ENCODE measurements around the gene BZW2.

Gene BZW2

GRCh38 chr7:16708511-16708910 lies 62.5 kb downstream of the BZW2 start:
- peaks cover 39% of the 10 kb centered on the region for H3K36me3 Mint-ChIP-seq
- H3K4me1 Mint-ChIP-seq: peaks cover 6% of the 10 kb centered on the region
- CTCF ChIA-PET: no interaction called here
- H3K27ac Mint-ChIP-seq: no peak overlapping the region
- H3K9me3 Mint-ChIP-seq: no peaks in the 10 kb centered on the region
- no peak for DNase-seq
- no peaks in the 10 kb centered on the region for H3K27me3 Mint-ChIP-seq
- H3K4me3 Mint-ChIP-seq: no peak overlapping the region

- Mint-ChIP-seq H3K4me1 (peaks cover 6% of the 10 kb centered on the region), H3K9me3 (no peaks in the 10 kb centered on the region), H3K36me3 (peaks cover 36% of the 10 kb centered on the region), H3K27me3 (no peaks in the 10 kb centered on the region), H3K27ac (no peak overlapping the region), H3K4me3 (no peak overlapping the region)
- CTCF ChIA-PET: no interaction called here
- no peak for DNase-seq
These were observed 63.0 kb downstream of the BZW2 start for GRCh38 chr7:16708980-16709379.

DNA sequence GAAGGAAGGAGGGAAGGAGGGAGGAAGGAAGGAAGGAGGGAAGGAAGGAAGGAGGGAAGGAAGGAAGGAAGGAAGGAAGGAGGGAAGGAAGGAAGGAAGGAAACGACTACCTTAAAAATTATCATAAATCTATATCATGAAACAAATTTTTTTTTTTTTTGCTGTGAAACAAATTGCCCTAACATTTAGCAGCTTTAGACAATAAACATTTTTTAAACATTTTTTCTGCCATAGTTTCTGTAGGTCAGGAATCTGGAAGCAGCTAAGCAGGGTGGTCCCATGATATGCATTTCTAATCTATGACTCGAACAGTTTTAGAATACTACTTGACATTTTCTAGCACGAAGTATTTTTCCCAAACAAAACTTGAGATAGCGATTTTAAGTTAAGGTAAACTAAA lies 64.7 kb downstream of the BZW2 start:
- Mint-ChIP-seq H3K36me3 (peaks cover 30% of the 10 kb centered on the region), H3K27me3 (no peaks in the 10 kb centered on the region)

GRCh38 chr7:16711730-16712129 lies 65.7 kb downstream of the BZW2 start:
- Mint-ChIP-seq H3K4me3 (no peak overlapping the region), H3K36me3 (peaks cover 22% of the 10 kb centered on the region), H3K9me3 (no peaks in the 10 kb centered on the region), H3K27ac (no peak overlapping the region), H3K27me3 (no peaks in the 10 kb centered on the region), H3K4me1 (peaks cover 6% of the 10 kb centered on the region)
- no peak for DNase-seq
- CTCF ChIA-PET: no interaction called here

More for the DNA sequence above, 64.7 kb downstream of the BZW2 start:
- CTCF ChIA-PET: no interaction called here
- Mint-ChIP-seq H3K4me3 (no peak overlapping the region), H3K4me1 (peaks cover 6% of the 10 kb centered on the region), H3K27ac (no peak overlapping the region), H3K9me3 (no peaks in the 10 kb centered on the region)
- no peak for DNase-seq

DNA sequence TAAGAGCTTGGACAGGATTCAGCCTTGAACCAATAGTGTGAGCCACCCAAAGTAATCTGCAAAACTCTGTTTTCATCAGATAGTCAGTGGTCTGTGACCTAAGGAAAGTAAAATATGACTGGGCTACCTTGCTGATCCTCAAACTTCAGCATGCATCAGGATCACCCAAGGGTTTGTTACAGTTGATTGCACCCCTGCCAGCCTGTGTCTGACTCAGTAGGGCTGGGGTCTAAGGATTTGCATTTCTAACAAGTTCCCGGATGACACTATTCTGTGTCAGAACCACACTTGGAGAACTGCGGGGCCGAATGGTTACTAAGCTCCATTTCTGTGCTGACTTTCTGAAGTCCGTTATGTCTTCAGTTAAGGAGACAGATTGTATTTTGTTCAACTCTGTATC lies 66.9 kb downstream of the BZW2 start:
- CTCF ChIA-PET: no interaction called here
- no peak for DNase-seq
- Mint-ChIP-seq H3K27ac (no peak overlapping the region), H3K27me3 (no peaks in the 10 kb centered on the region), H3K4me1 (peaks cover 6% of the 10 kb centered on the region), H3K4me3 (no peak overlapping the region), H3K36me3 (peaks cover 18% of the 10 kb centered on the region), H3K9me3 (no peaks in the 10 kb centered on the region)

DNA sequence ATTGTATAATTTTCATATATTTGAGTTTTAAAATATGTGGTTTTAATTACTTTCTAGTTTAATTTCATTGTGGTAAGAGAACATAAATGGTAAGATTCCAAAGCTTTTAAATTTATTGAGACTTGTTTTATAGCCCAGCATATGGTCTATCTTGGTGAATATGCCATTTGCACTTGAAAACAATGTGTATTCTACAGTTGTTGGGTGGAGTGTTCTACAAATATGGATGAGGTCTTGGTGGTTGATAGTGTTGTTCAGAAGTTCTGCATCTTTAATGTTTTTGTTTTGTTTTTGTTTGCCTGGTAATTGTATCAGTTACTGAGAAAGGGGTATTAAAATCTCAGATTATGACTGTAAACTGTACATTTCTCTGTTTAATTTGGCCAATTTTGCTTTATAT lies 69.9 kb downstream of the BZW2 start:
- Mint-ChIP-seq H3K36me3 (peaks cover 6% of the 10 kb centered on the region), H3K27me3 (no peaks in the 10 kb centered on the region), H3K27ac (no peak overlapping the region), H3K9me3 (no peaks in the 10 kb centered on the region), H3K4me1 (peaks cover 3% of the 10 kb centered on the region), H3K4me3 (no peak overlapping the region)
- CTCF ChIA-PET: no interaction called here
- no peak for DNase-seq

GRCh38 chr7:16718111-16718656 lies 72.2 kb downstream of the BZW2 start:
- Mint-ChIP-seq H3K4me3 (no peak overlapping the region), H3K27me3 (no peaks in the 10 kb centered on the region), H3K36me3 (no peaks in the 10 kb centered on the region), H3K9me3 (no peaks in the 10 kb centered on the region), H3K27ac (no peak overlapping the region), H3K4me1 (no peaks in the 10 kb centered on the region)
- no peak for DNase-seq
- CTCF ChIA-PET: interaction anchor here (0.7 kb wide), 1 partner anchor 472 kb away, joined by 3 read pairs; no protein-coding TSS in a partner anchor

GRCh38 chr7:16719699-16720098 lies 73.7 kb downstream of the BZW2 start:
- Mint-ChIP-seq H3K36me3 (no peaks in the 10 kb centered on the region), H3K27me3 (no peaks in the 10 kb centered on the region), H3K27ac (no peak overlapping the region), H3K4me1 (no peaks in the 10 kb centered on the region), H3K4me3 (no peak overlapping the region), H3K9me3 (no peaks in the 10 kb centered on the region)
- DNase-seq: no peak
- CTCF ChIA-PET: no interaction called here

GRCh38 chr7:16721541-16721940 lies 75.6 kb downstream of the BZW2 start:
- H3K4me3 Mint-ChIP-seq: no peak overlapping the region
- H3K4me1 Mint-ChIP-seq: no peaks in the 10 kb centered on the region
- no peak overlapping the region for H3K27ac Mint-ChIP-seq
- CTCF ChIA-PET: no interaction called here
- no peaks in the 10 kb centered on the region for H3K36me3 Mint-ChIP-seq
- DNase-seq: no peak
- H3K27me3 Mint-ChIP-seq: no peaks in the 10 kb centered on the region
- H3K9me3 Mint-ChIP-seq: no peaks in the 10 kb centered on the region

- Mint-ChIP-seq H3K27ac (no peak overlapping the region), H3K9me3 (no peaks in the 10 kb centered on the region), H3K27me3 (no peaks in the 10 kb centered on the region), H3K4me1 (no peaks in the 10 kb centered on the region), H3K4me3 (no peak overlapping the region), H3K36me3 (no peaks in the 10 kb centered on the region)
- CTCF ChIA-PET: interaction anchor here (0.7 kb wide), 1 partner anchor 1328 kb away, joined by 4 read pairs; no protein-coding TSS in a partner anchor
- DNase-seq: no peak
These were observed 78.4 kb downstream of the BZW2 start for GRCh38 chr7:16724344-16724743.

GRCh38 chr7:16726189-16726588 lies 80.2 kb downstream of the BZW2 start:
- Mint-ChIP-seq H3K36me3 (no peaks in the 10 kb centered on the region), H3K4me1 (no peaks in the 10 kb centered on the region), H3K4me3 (no peak overlapping the region), H3K27me3 (no peaks in the 10 kb centered on the region), H3K27ac (no peak overlapping the region), H3K9me3 (no peaks in the 10 kb centered on the region)
- DNase-seq: no peak
- CTCF ChIA-PET: no interaction called here

DNA sequence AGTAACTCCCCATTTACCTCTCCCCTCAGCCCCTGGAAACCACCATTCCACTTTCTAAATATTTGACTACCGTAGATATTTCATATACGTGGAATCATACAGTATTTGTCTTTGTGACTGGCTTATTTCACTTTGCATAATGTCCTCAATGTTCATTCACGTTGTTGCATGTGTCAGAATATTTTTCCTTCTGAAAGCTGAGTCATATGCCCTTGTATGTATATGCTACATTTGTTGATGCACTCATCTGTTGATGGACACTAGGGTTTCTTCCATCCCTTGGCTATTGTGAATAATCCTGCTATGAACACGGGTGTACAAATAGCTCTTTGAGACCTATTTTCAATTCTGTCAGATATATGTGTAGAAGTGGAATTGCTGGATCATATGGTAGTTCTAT lies 81.8 kb downstream of the BZW2 start:
- CTCF ChIA-PET: no interaction called here
- DNase-seq: no peak
- H3K4me1 Mint-ChIP-seq: no peaks in the 10 kb centered on the region
- H3K27ac Mint-ChIP-seq: no peak overlapping the region
- no peaks in the 10 kb centered on the region for H3K9me3 Mint-ChIP-seq
- no peaks in the 10 kb centered on the region for H3K36me3 Mint-ChIP-seq
- H3K27me3 Mint-ChIP-seq: no peaks in the 10 kb centered on the region
- no peak overlapping the region for H3K4me3 Mint-ChIP-seq

DNA sequence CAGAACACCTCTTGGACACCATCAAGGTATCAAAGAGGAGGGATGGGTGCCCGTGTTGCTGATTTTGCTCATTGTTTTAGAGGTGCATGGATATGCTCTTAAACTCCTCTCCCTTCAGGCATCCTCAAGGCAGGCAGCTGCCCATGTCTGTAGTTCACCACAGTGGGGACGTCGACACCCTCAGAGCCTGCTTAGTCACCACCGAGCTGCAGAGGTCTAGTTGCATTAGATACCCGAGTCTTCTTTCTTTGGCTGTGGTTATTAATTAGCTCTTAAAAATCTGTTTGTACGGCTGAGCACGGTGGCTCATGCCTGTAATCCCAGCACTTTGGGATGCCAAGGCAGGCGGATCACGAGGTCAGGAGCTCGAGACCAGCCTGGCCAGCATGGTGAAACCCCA lies 82.8 kb downstream of the BZW2 start:
- H3K4me1 Mint-ChIP-seq: no peaks in the 10 kb centered on the region
- CTCF ChIA-PET: no interaction called here
- no peaks in the 10 kb centered on the region for H3K27me3 Mint-ChIP-seq
- H3K9me3 Mint-ChIP-seq: no peaks in the 10 kb centered on the region
- H3K36me3 Mint-ChIP-seq: no peaks in the 10 kb centered on the region
- H3K27ac Mint-ChIP-seq: no peak overlapping the region
- H3K4me3 Mint-ChIP-seq: no peak overlapping the region
- no peak for DNase-seq

- H3K36me3 Mint-ChIP-seq: no peaks in the 10 kb centered on the region
- CTCF ChIA-PET: no interaction called here
- H3K4me1 Mint-ChIP-seq: no peaks in the 10 kb centered on the region
These were observed 83.6 kb downstream of the BZW2 start for GRCh38 chr7:16729541-16729940.

DNA sequence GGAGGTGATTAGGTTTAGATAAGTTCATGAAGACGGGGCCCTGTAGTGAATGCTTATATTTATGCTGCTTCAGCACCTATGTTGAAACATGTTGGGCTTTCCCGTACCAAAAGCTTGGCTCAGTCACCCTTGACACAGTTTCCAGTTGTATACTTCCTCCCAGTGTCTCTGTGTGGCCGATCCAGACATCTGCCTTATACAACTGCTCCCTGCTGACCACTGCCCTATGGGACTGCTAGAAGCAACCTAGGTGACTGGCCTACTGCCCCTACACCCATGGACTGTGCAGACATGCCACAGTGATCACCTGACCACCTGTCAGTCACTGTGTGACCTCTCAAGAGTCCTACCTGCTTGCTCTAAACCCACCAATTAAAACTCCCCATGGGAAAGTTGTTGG lies 85.0 kb downstream of the BZW2 start:
- Mint-ChIP-seq H3K27me3 (no peaks in the 10 kb centered on the region), H3K36me3 (no peaks in the 10 kb centered on the region), H3K9me3 (no peaks in the 10 kb centered on the region), H3K4me1 (no peaks in the 10 kb centered on the region), H3K27ac (no peak overlapping the region), H3K4me3 (no peak overlapping the region)
- DNase-seq: no peak
- CTCF ChIA-PET: no interaction called here

More at GRCh38 chr7:16729541-16729940, 83.6 kb downstream of the BZW2 start:
- Mint-ChIP-seq H3K9me3 (no peaks in the 10 kb centered on the region), H3K4me3 (no peak overlapping the region), H3K27ac (no peak overlapping the region), H3K27me3 (no peaks in the 10 kb centered on the region)
- DNase-seq: no peak

DNA sequence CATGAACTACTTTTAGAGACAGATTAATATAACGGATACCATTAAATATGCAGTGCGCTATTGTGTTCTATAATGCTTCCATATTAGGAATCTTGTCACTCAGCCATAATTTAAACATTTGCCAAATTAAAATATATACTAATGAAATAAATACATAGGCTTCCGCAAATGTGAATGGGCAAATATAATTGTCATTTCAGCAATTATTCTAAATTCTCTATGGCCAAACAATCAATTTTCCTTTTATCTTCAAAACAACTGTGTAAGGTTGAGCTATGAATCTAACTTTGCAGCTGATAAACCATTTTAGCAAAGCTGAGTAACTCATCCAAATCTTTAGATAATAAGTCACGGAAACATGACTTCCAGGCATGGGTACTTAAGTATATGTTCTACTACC lies 86.8 kb downstream of the BZW2 start:
- Mint-ChIP-seq H3K9me3 (no peaks in the 10 kb centered on the region), H3K27ac (no peak overlapping the region), H3K36me3 (no peaks in the 10 kb centered on the region), H3K4me3 (no peak overlapping the region), H3K4me1 (no peaks in the 10 kb centered on the region), H3K27me3 (peaks cover 3% of the 10 kb centered on the region)
- no peak for DNase-seq
- CTCF ChIA-PET: no interaction called here
